HFFc6 (cell line): ENCODE data around the gene FGF14. TPM values are rescaled to one million over a fixed set of nuclear protein-coding genes. Genes with fewer than 3 reads are reported as not detected.

Experiments
- DNase-seq: peaks from one replicate; pipeline ENCODE4 v3.0.0-alpha.2; 2018
- H3K27ac Mint-ChIP-seq: 2 replicates; pipeline ENCODE4 v1.8.0; 2020; ENCODE audit warnings: mild to moderate bottlenecking, mixed read lengths
- H3K27me3 Mint-ChIP-seq: 2 replicates; pipeline ENCODE4 v1.8.0; 2021; ENCODE audit warnings: mild to moderate bottlenecking, moderate library complexity, mixed read lengths; ENCODE audit not compliant: insufficient read depth
- H3K36me3 Mint-ChIP-seq: 2 replicates; pipeline ENCODE4 v1.8.0; 2021; ENCODE audit warnings: low read depth, mixed read lengths
- H3K4me1 Mint-ChIP-seq: 2 replicates; pipeline ENCODE4 v1.8.0; 2020; ENCODE audit warnings: low read depth, mixed read lengths
- H3K4me3 Mint-ChIP-seq: 2 replicates; pipeline ENCODE4 v1.8.0; 2020; ENCODE audit warnings: mild to moderate bottlenecking, moderate library complexity, mixed read lengths
- H3K9me3 Mint-ChIP-seq: 2 replicates; pipeline ENCODE4 v1.8.0; 2020; ENCODE audit warnings: mild to moderate bottlenecking, mixed read lengths
- total RNA-seq, 6 experiments: library from RNA; stranded (reverse); fragmentation: NEBNext Ultra II Directional; extraction: Animal tissue kit (Norgen Biotek cat#: 25700); gene quantifications; 2 replicates in 1 of 6; 3 replicates in 5 of 6; pipeline ENCODE4 v1.2.3, GENCODE V29; 2021
- TF ChIP-seq, protein P1 (sequence below): fragments of 200-600 bp; sonication (generic); IDR thresholded peaks from 2 replicates; pipeline ENCODE4 v1.5.0; 2021; ENCODE audit warnings: antibody characterized with exemption, mild to moderate bottlenecking

FGF14 gene
- total RNA-seq, 6 experiments from 2014 or later = 0.02 to 0.03 TPM; not detected in 4

DNA sequence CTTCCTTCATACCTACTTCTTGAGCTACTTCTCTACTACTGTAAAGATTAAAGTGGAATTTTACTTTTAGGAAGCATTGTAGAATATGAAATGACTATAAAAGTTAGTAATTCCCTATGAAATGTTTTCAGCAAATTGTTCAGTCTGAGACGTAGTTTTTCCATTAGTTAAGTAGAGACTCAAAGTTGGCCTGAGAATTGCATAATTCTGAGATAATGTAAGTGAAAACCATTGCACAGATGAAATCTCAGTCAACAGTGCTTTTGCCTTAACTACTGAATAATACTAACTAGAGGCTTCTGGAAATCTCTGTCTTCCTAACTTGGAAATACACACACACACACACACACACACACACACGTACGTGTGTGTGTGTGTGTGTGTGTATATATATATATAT lies 125.9 kb downstream of the FGF14 start:
- H3K27me3 Mint-ChIP-seq = no peaks in the 10 kb centered on the region
- DNase-seq = no peak
- H3K4me3 Mint-ChIP-seq = no peak overlapping the region
- no peak overlapping the region for H3K27ac Mint-ChIP-seq
- H3K4me1 Mint-ChIP-seq = no peaks in the 10 kb centered on the region
- H3K36me3 Mint-ChIP-seq = no peaks in the 10 kb centered on the region
- peaks cover 35% of the 10 kb centered on the region for H3K9me3 Mint-ChIP-seq
- TF ChIP-seq, protein P1, sequence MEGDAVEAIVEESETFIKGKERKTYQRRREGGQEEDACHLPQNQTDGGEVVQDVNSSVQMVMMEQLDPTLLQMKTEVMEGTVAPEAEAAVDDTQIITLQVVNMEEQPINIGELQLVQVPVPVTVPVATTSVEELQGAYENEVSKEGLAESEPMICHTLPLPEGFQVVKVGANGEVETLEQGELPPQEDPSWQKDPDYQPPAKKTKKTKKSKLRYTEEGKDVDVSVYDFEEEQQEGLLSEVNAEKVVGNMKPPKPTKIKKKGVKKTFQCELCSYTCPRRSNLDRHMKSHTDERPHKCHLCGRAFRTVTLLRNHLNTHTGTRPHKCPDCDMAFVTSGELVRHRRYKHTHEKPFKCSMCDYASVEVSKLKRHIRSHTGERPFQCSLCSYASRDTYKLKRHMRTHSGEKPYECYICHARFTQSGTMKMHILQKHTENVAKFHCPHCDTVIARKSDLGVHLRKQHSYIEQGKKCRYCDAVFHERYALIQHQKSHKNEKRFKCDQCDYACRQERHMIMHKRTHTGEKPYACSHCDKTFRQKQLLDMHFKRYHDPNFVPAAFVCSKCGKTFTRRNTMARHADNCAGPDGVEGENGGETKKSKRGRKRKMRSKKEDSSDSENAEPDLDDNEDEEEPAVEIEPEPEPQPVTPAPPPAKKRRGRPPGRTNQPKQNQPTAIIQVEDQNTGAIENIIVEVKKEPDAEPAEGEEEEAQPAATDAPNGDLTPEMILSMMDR = no peak

GRCh38 chr13:102273111-102273510 lies 128.7 kb downstream of the FGF14 start:
- Mint-ChIP-seq H3K27ac (no peak overlapping the region), H3K9me3 (peaks cover 35% of the 10 kb centered on the region), H3K4me3 (no peak overlapping the region), H3K4me1 (no peaks in the 10 kb centered on the region), H3K27me3 (no peaks in the 10 kb centered on the region), H3K36me3 (no peaks in the 10 kb centered on the region)
- no peak for DNase-seq
- TF ChIP-seq, protein P1 = no peak

- TF ChIP-seq, protein P1 = no peak
- Mint-ChIP-seq H3K4me1 (no peaks in the 10 kb centered on the region), H3K4me3 (no peak overlapping the region), H3K36me3 (no peaks in the 10 kb centered on the region), H3K27me3 (peaks cover 1% of the 10 kb centered on the region; the same call in 1 of the 2 replicates), H3K9me3 (peaks cover 27% of the 10 kb centered on the region), H3K27ac (no peak overlapping the region)
- no peak for DNase-seq
These were observed 134.7 kb downstream of the FGF14 start for GRCh38 chr13:102267191-102267590.

- H3K4me1 Mint-ChIP-seq = no peaks in the 10 kb centered on the region
- DNase-seq = no peak
- H3K27me3 Mint-ChIP-seq = peaks cover 1% of the 10 kb centered on the region; the same call in 1 of the 2 replicates
- no peak overlapping the region for H3K27ac Mint-ChIP-seq
- peaks cover 8% of the 10 kb centered on the region; the same call in 1 of the 2 replicates for H3K36me3 Mint-ChIP-seq
- H3K4me3 Mint-ChIP-seq = no peak overlapping the region
- TF ChIP-seq, protein P1 = no peak
- H3K9me3 Mint-ChIP-seq = peaks cover 35% of the 10 kb centered on the region
These were observed 140.0 kb downstream of the FGF14 start for GRCh38 chr13:102261809-102262208.

GRCh38 chr13:102261316-102261715 lies 140.5 kb downstream of the FGF14 start:
- Mint-ChIP-seq H3K36me3 (peaks cover 8% of the 10 kb centered on the region; the same call in 1 of the 2 replicates), H3K27me3 (peaks cover 1% of the 10 kb centered on the region; the same call in 1 of the 2 replicates), H3K4me3 (no peak overlapping the region), H3K4me1 (no peaks in the 10 kb centered on the region), H3K9me3 (peaks cover 40% of the 10 kb centered on the region), H3K27ac (no peak overlapping the region)
- TF ChIP-seq, protein P1 = no peak
- no peak for DNase-seq

DNA sequence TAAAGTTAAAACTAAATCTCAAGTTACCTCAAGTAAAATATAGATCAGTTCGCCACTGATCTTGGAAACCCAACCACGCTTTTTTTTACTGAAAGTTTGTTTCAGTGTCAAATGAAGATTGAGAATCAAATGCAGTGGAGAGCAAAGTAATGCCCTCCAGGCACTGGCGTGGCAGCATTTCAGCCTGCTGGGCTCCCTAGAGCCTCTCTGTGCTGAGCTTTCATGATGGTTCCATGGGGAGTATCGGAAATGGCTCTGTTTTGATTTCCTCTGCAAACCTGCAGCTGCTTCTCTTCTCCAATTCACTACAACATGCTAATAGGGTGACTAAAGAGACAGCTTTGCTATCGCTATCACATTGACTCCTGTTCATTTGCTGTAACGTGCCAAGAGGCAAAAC lies 141.6 kb downstream of the FGF14 start:
- peaks cover 1% of the 10 kb centered on the region; the same call in 1 of the 2 replicates for H3K27me3 Mint-ChIP-seq
- H3K9me3 Mint-ChIP-seq = peaks cover 44% of the 10 kb centered on the region
- H3K36me3 Mint-ChIP-seq = peaks cover 8% of the 10 kb centered on the region; the same call in 1 of the 2 replicates
- H3K4me1 Mint-ChIP-seq = no peaks in the 10 kb centered on the region
- TF ChIP-seq, protein P1 = no peak
- DNase-seq = no peak
- H3K4me3 Mint-ChIP-seq = no peak overlapping the region
- H3K27ac Mint-ChIP-seq = no peak overlapping the region
